KMS-11 (cell line): ENCODE data around the gene ZSCAN30.
A peak's percentile ranks its signal among the peaks of the same experiment; 100 is the strongest.

Source experiments
- H2AFZ ChIP-seq: fragments of 200-600 bp; sonication (generic); 2 replicates; pipeline ENCODE4 v1.6.1; 2016; ENCODE audit warnings: antibody characterized with exemption, mixed run types, low read depth
- H3K27ac ChIP-seq: fragments of 200-600 bp; sonication (generic); 2 replicates; pipeline ENCODE4 v1.6.1; 2016; ENCODE audit warnings: mild to moderate bottlenecking, mixed run types
- H3K27me3 ChIP-seq: fragments of 200-600 bp; sonication (generic); 2 replicates; pipeline ENCODE4 v1.6.1; 2017; ENCODE audit warnings: mild to moderate bottlenecking, low read depth, mixed run types, moderate library complexity; ENCODE audit not compliant: insufficient read depth
- H3K36me3 ChIP-seq: fragments of 200-600 bp; sonication (generic); 2 replicates; pipeline ENCODE4 v1.6.1; 2017; ENCODE audit warnings: mild to moderate bottlenecking, mixed run types; ENCODE audit not compliant: insufficient read depth
- H3K4me1 ChIP-seq: fragments of 200-600 bp; sonication (generic); 2 replicates; pipeline ENCODE4 v1.6.1; 2016; ENCODE audit warnings: mild to moderate bottlenecking, low read depth, mixed run types; ENCODE audit not compliant: poor library complexity, severe bottlenecking
- H3K4me2 ChIP-seq: fragments of 200-600 bp; sonication (generic); 2 replicates; pipeline ENCODE4 v1.7.0; 2016; ENCODE audit warnings: mild to moderate bottlenecking, mixed run types
- H3K4me3 ChIP-seq: fragments of 200-600 bp; sonication (generic); IDR thresholded peaks from 2 replicates; pipeline ENCODE4 v1.6.1; 2017; ENCODE audit warnings: low read depth, low read length, mixed read lengths; ENCODE audit not compliant: insufficient read depth
- H3K79me2 ChIP-seq: fragments of 200-600 bp; sonication (generic); 2 replicates; pipeline ENCODE4 v1.6.1; 2016; ENCODE audit warnings: low read depth, mixed run types; ENCODE audit not compliant: insufficient read depth
- H3K9ac ChIP-seq: fragments of 200-600 bp; sonication (generic); 2 replicates; pipeline ENCODE4 v1.6.1; 2016; ENCODE audit warnings: mild to moderate bottlenecking, mixed run types
- H4K20me1 ChIP-seq: fragments of 200-600 bp; sonication (generic); 2 replicates; pipeline ENCODE4 v1.6.1; 2016; ENCODE audit warnings: mild to moderate bottlenecking, mixed run types; ENCODE audit not compliant: insufficient read depth
- CTCF ChIP-seq: fragments of 200-600 bp; sonication (generic); conservative IDR thresholded peaks from 2 replicates; pipeline ENCODE4 v1.6.1; 2017; ENCODE audit warnings: low read depth, mild to moderate bottlenecking, antibody characterized with exemption, low read length, moderate library complexity, mixed read lengths

The ZSCAN30 gene

GRCh38 chr18:35246831-35247230, 43.2 kb downstream of the ZSCAN30 start:
- Histone ChIP-seq H2AFZ (no peak overlapping the region), H3K36me3 (peaks cover 30% of the 10 kb centered on the region; the same call in 1 of the 2 replicates), H3K4me1 (peaks cover 2% of the 10 kb centered on the region), H3K9ac (no peak overlapping the region), H3K27me3 (no peaks in the 10 kb centered on the region), H3K27ac (no peak overlapping the region), H4K20me1 (no peaks in the 10 kb centered on the region), H3K4me2 (no peak overlapping the region), H3K4me3 (no peak overlapping the region), H3K79me2 (peaks cover 8% of the 10 kb centered on the region; the same call in 1 of the 2 replicates)
- no peak for TF ChIP-seq CTCF

- Histone ChIP-seq H3K4me2 (no peak overlapping the region), H3K27me3 (no peaks in the 10 kb centered on the region), H3K27ac (no peak overlapping the region), H3K4me3 (no peak overlapping the region), H3K79me2 (peaks cover 16% of the 10 kb centered on the region; the same call in 1 of the 2 replicates), H3K9ac (no peak overlapping the region), H3K36me3 (peaks cover 30% of the 10 kb centered on the region; the same call in 1 of the 2 replicates), H4K20me1 (no peaks in the 10 kb centered on the region), H2AFZ (no peak overlapping the region), H3K4me1 (peaks cover 4% of the 10 kb centered on the region)
- no peak for TF ChIP-seq CTCF
Observed at GRCh38 chr18:35245719-35246317, 44.2 kb downstream of the ZSCAN30 start.

- Histone ChIP-seq H3K4me1 (peaks cover 4% of the 10 kb centered on the region), H3K27me3 (no peaks in the 10 kb centered on the region), H3K79me2 (peaks cover 16% of the 10 kb centered on the region; the same call in 1 of the 2 replicates), H3K27ac (no peak overlapping the region), H3K9ac (no peak overlapping the region), H3K4me2 (no peak overlapping the region), H3K4me3 (no peak overlapping the region), H4K20me1 (no peaks in the 10 kb centered on the region), H3K36me3 (peaks cover 30% of the 10 kb centered on the region; the same call in 1 of the 2 replicates), H2AFZ (no peak overlapping the region)
- no peak for TF ChIP-seq CTCF
Observed at GRCh38 chr18:35244671-35245070, 45.4 kb downstream of the ZSCAN30 start.

DNA sequence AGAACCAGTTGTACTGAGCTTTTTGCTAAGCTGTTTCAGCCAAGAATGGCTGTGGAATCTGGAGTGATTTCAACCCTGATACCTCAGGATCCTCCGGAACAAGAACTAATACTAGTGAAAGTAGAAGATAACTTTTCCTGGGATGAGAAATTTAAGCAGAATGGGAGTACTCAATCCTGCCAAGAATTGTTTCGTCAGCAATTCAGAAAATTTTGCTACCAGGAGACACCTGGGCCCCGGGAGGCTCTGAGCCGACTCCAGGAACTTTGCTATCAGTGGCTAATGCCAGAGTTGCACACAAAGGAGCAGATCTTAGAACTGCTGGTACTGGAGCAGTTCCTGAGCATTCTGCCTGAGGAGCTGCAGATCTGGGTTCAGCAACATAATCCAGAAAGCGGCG, 47.6 kb downstream of the ZSCAN30 start:
- 0 out of 2 replicates have a peak overlapping the region, but pooled peaks have one; percentile 89 for H3K4me2 ChIP-seq
- H4K20me1 ChIP-seq, result no peaks in the 10 kb centered on the region
- no peak for TF ChIP-seq CTCF
- H3K27me3 ChIP-seq, result no peaks in the 10 kb centered on the region
- no peak overlapping the region for H3K27ac ChIP-seq
- H3K79me2 ChIP-seq, result peaks cover 16% of the 10 kb centered on the region; the same call in 1 of the 2 replicates
- H3K4me1 ChIP-seq, result peaks cover 4% of the 10 kb centered on the region
- no peak overlapping the region for H3K4me3 ChIP-seq
- peaks cover 30% of the 10 kb centered on the region; the same call in 1 of the 2 replicates for H3K36me3 ChIP-seq
- no peak overlapping the region for H3K9ac ChIP-seq
- H2AFZ ChIP-seq, result no peak overlapping the region
